H1 (cell line): Measurements from ENCODE around the gene GRIN2C. TPM values are rescaled to one million over a fixed set of nuclear protein-coding genes. Genes with fewer than 3 reads are reported as not detected.
A peak's percentile ranks its signal among the peaks of the same experiment; 100 is the strongest.

Source experiments
- CTCF ChIA-PET: fragments of 300-600 bp; sonication (Branson Sonifier 250); formaldehyde crosslinking; loops from one replicate; lab custom pipeline; 2021; ENCODE audit not compliant: partially characterized antibody; lab: Charles Lee
- POLR2A ChIA-PET: fragments of 300-600 bp; sonication (Branson Sonifier 250); formaldehyde crosslinking; loops from one replicate; lab custom pipeline; 2021; ENCODE audit warnings: inconsistent platforms; ENCODE audit not compliant: partially characterized antibody; lab: Charles Lee
- DNase-seq, 2 experiments: peaks; one replicate each; pipeline versions ENCODE4 v3.0.0 to v3.0.0-alpha.2; 2010 to 2022; ENCODE audit warnings: low spot score in 2 of 2, low read depth in 1 of 2, mixed read lengths in 1 of 2
- FAIRE-seq: peaks from 2 replicates; lab custom pipeline; 2011; peaks lifted over from hg19 to GRCh38; lab: Jason Lieb, UNC
- H2AFZ ChIP-seq: 2 replicates; pipeline ENCODE4 v1.8.1; 2012; ENCODE audit warnings: low read length, inconsistent platforms
- H2AK5ac ChIP-seq: 2 replicates; pipeline ENCODE4 v1.6.1; 2013; ENCODE audit warnings: low read depth, low read length
- H2BK120ac ChIP-seq: replicated peaks from 2 replicates; pipeline ENCODE3; 2013; ENCODE audit warnings: low read depth, low read length, inconsistent platforms
- H2BK12ac ChIP-seq: 2 replicates; pipeline ENCODE4 v1.6.1; 2013; ENCODE audit warnings: low read depth, low read length
- H2BK15ac ChIP-seq: 2 replicates; pipeline ENCODE4 v1.6.1; 2013; ENCODE audit warnings: low read length
- H2BK20ac ChIP-seq: 2 replicates; pipeline ENCODE4 v1.6.1; 2013; ENCODE audit warnings: low read length
- H2BK5ac ChIP-seq: 2 replicates; pipeline ENCODE4 v1.6.1; 2013; ENCODE audit warnings: low read depth, low read length
- H3K14ac ChIP-seq: 2 replicates; pipeline ENCODE4 v1.6.1; 2013; ENCODE audit warnings: inconsistent platforms; ENCODE audit not compliant: insufficient read length
- H3K18ac ChIP-seq: 2 replicates; pipeline ENCODE4 v1.6.1; 2013; ENCODE audit warnings: low read length; ENCODE audit errors: extremely low read depth
- H3K23ac ChIP-seq: 2 replicates; pipeline ENCODE4 v1.6.1; 2013; ENCODE audit warnings: inconsistent platforms; ENCODE audit not compliant: insufficient read length
- H3K23me2 ChIP-seq: 2 replicates; pipeline ENCODE4 v1.6.1; 2013; ENCODE audit warnings: low read depth, low read length
- H3K27ac ChIP-seq: 2 replicates; pipeline ENCODE4 v1.6.1; 2011; ENCODE audit warnings: low read depth, low read length, inconsistent platforms
- H3K27me3 ChIP-seq, 4 experiments: replicated peaks in 1 of 4; 1 replicate in 1 of 4; 2 replicates in 3 of 4; pipeline versions ENCODE4 v1.6.1 to v1.8.1; 2011 to 2013; ENCODE audit warnings: low read length in 3 of 4, mild to moderate bottlenecking in 3 of 4, inconsistent platforms in 2 of 4, mixed read lengths in 2 of 4, moderate library complexity in 1 of 4; ENCODE audit not compliant: control insufficient read depth in 3 of 4, insufficient read depth in 3 of 4; ENCODE audit errors: extremely low read depth in 1 of 4
- H3K36me3 ChIP-seq, 4 experiments: 2 replicates each; pipeline versions ENCODE4 v1.6.1 to v1.8.1; 2011 to 2013; ENCODE audit warnings: mild to moderate bottlenecking in 4 of 4, low read length in 3 of 4, moderate library complexity in 2 of 4, control low read depth in 1 of 4, inconsistent platforms in 1 of 4; ENCODE audit not compliant: insufficient read depth in 4 of 4, control insufficient read depth in 2 of 4
- H3K4ac ChIP-seq: replicated peaks from 2 replicates; pipeline ENCODE3; 2013; ENCODE audit warnings: low read length, low read depth, mixed read lengths, inconsistent platforms; ENCODE audit not compliant: insufficient read length
- H3K4me1 ChIP-seq, 4 experiments: replicated peaks in 1 of 4; 1 replicate in 1 of 4; 2 replicates in 3 of 4; pipeline versions ENCODE4 v1.6.1 to v1.8.1; 2011 to 2013; ENCODE audit warnings: low read length in 3 of 4, inconsistent platforms in 2 of 4, mixed read lengths in 1 of 4; ENCODE audit not compliant: insufficient read depth in 4 of 4, control insufficient read depth in 3 of 4
- H3K4me2 ChIP-seq, 2 experiments: 2 replicates each; pipeline versions ENCODE4 v1.6.1 to v1.8.1; 2011 to 2013; ENCODE audit warnings: low read depth in 2 of 2, low read length in 2 of 2, control low read depth in 1 of 2, inconsistent platforms in 1 of 2, mild to moderate bottlenecking in 1 of 2; ENCODE audit not compliant: insufficient read depth in 1 of 2
- H3K4me3 ChIP-seq, 4 experiments: fragments of 200-600, 300-600 bp in 1 of 4; sonication (generic), shearing (Covaris generic), sonication (Bioruptor Twin) in 1 of 4; 2 replicates each; pipeline versions ENCODE4 v1.5.1 to v1.8.1; 2011 to 2016; ENCODE audit warnings: low read length in 4 of 4, low read depth in 3 of 4, control low read depth in 2 of 4, inconsistent platforms in 2 of 4, mild to moderate bottlenecking in 2 of 4, mixed read lengths in 1 of 4, moderate library complexity in 1 of 4; ENCODE audit not compliant: insufficient read depth in 2 of 4; ENCODE audit errors: extremely low read depth in 1 of 4
- H3K56ac ChIP-seq: replicated peaks from 2 replicates; pipeline ENCODE3; 2013; ENCODE audit warnings: low read depth, mild to moderate bottlenecking, mixed read lengths, low read length, inconsistent platforms; ENCODE audit not compliant: insufficient read length
- H3K79me1 ChIP-seq: 2 replicates; pipeline ENCODE4 v1.6.1; 2013; ENCODE audit warnings: low read depth, low read length, control low read depth
- H3K79me2 ChIP-seq, 2 experiments: 2 replicates each; pipeline versions ENCODE4 v1.6.1 to v1.8.1; 2012 to 2013; ENCODE audit warnings: low read length in 2 of 2, mild to moderate bottlenecking in 2 of 2, inconsistent platforms in 1 of 2; ENCODE audit not compliant: insufficient read depth in 2 of 2, control insufficient read depth in 1 of 2
- H3K9ac ChIP-seq, 4 experiments: replicated peaks in 1 of 4; 1 replicate in 1 of 4; 2 replicates in 3 of 4; pipeline versions ENCODE4 v1.6.1 to v1.8.1; 2011 to 2013; ENCODE audit warnings: low read depth in 3 of 4, low read length in 3 of 4, control low read depth in 2 of 4, mild to moderate bottlenecking in 2 of 4, moderate library complexity in 2 of 4, inconsistent platforms in 1 of 4; ENCODE audit errors: extremely low read depth in 1 of 4
- H3K9me3 ChIP-seq, 2 experiments: 2 replicates each; pipeline versions ENCODE4 v1.6.1 to v1.8.1; 2012 to 2013; ENCODE audit warnings: mild to moderate bottlenecking in 2 of 2, moderate library complexity in 2 of 2, control low read depth in 1 of 2, inconsistent platforms in 1 of 2, low read depth in 1 of 2, low read length in 1 of 2, mixed read lengths in 1 of 2; ENCODE audit not compliant: insufficient read depth in 2 of 2
- H4K20me1 ChIP-seq, 2 experiments: replicated peaks in 1 of 2; 2 replicates each; pipeline versions ENCODE3 to v1.8.1; 2011 to 2013; ENCODE audit warnings: inconsistent platforms in 2 of 2, low read length in 2 of 2, mild to moderate bottlenecking in 1 of 2; ENCODE audit not compliant: insufficient read depth in 2 of 2, control insufficient read depth in 1 of 2
- H4K5ac ChIP-seq: 2 replicates; pipeline ENCODE4 v1.6.1; 2013; ENCODE audit warnings: low read length, low read depth, mixed read lengths, inconsistent platforms; ENCODE audit not compliant: insufficient read length
- H4K8ac ChIP-seq: 2 replicates; pipeline ENCODE4 v1.8.0; 2013; ENCODE audit warnings: mild to moderate bottlenecking, moderate library complexity, low read length, inconsistent platforms; ENCODE audit not compliant: insufficient read depth; ENCODE audit errors: extremely low read depth
- H4K91ac ChIP-seq: replicated peaks from 2 replicates; pipeline ENCODE3; 2013; ENCODE audit warnings: low read length, mixed read lengths, inconsistent platforms; ENCODE audit not compliant: insufficient read length
- BCL11A ChIP-seq, 2 experiments: IDR thresholded peaks; one replicate each; pipeline ENCODE4 v1.6.1; 2011; ENCODE audit warnings: low read depth in 2 of 2, low read length in 2 of 2, mild to moderate bottlenecking in 2 of 2
- SIX5 ChIP-seq: IDR thresholded peaks from 2 replicates; pipeline ENCODE4 v1.6.1; 2011; ENCODE audit warnings: mild to moderate bottlenecking, low read depth, low read length
- WGBS, 2 experiments: shearing (Covaris generic) in 1 of 2; methylation state at CpG; one replicate each; pipeline versions ENCODE4 v1.1.6 to v1.1.7; 2013 to 2015; ENCODE audit warnings: low lambda C conversion rate in 2 of 2, mixed read lengths in 2 of 2, inconsistent platforms in 1 of 2, low coverage in 1 of 2, missing lambda C conversion rate in 1 of 2; ENCODE audit not compliant: insufficient replicate concordance in 2 of 2, insufficient coverage in 1 of 2, insufficient read length in 1 of 2; ENCODE audit errors: extremely low coverage in 1 of 2, missing lambda C conversion rate in 1 of 2; 5-methylcytosine and 5-hydroxymethylcytosine counted together
- polyA plus RNA-seq, 7 experiments: library from polyadenylated mRNA; depleted of rRNA in 3 of 7; stranded (reverse) in 5 of 7; unstranded in 2 of 7; fragments of >200 nt in 5 of 7; fragments of 200-250 nt in 2 of 7; gene quantifications; 1 replicate in 5 of 7; 2 replicates in 1 of 7; 4 replicates in 1 of 7; pipeline versions ENCODE4 v1.2.1 to v1.2.3, GENCODE V29; 2011 to 2013; ENCODE audit warnings: missing spikeins in 2 of 7, mixed read lengths in 2 of 7
- total RNA-seq: library from RNA; stranded (reverse); fragmentation: NEBNext Ultra II Directional; extraction: Animal tissue kit (Norgen Biotek cat#: 25700); gene quantifications from 2 replicates; pipeline ENCODE4 v1.2.1, GENCODE V29; 2021

The GRIN2C gene
- total and polyA plus RNA-seq, 2 of the 8 experiments (the other 6 are each of a cell fraction or from before 2014, with no cell fraction given), result 0.06 to 0.07 TPM

DNA sequence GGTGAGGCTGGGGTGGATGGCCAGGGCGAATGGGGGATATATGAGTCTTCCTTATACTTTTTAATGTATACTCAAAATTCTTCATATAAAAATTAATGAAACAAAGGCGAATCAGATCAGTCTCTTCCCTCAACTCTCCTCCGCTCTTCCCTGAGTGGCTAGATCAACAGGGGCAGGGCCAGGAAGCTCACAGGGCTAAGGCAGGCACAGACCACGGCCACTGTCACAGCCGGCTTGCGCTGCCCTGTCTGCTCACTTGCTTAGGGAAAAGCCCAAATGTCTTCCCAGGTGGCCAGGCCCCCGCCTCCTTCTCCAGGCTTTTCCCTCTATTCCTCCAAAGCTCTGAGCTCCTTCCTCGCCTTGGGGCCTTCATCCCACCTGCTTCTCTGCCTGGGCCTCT is 6.0 kb downstream of the GRIN2C start:
- Histone ChIP-seq H2BK12ac (peak overlapping the region; percentile 60; the same call in 1 of the 2 replicates), H3K23ac (no peak overlapping the region), H2AK5ac (no peak overlapping the region), H3K4ac (no peak overlapping the region), H3K27me3 (peaks cover 31 to 92% (median 79%) of the 10 kb centered on the region in 4 experiments), H3K4me3 (no peak overlapping the region), H3K4me2 (no peak overlapping the region; a peak in 1 of 4 replicates), H3K9me3 (no peaks in the 10 kb centered on the region; a peak in 1 of 4 replicates), H2AFZ (no peak overlapping the region), H4K5ac (no peak overlapping the region), H4K91ac (no peak overlapping the region), H4K20me1 (peaks cover 5 to 9% of the 10 kb centered on the region in 2 experiments), H4K8ac (no peak overlapping the region), H3K36me3 (no peaks in the 10 kb centered on the region), H3K79me1 (no peaks in the 10 kb centered on the region), H3K9ac (no peak overlapping the region), H2BK15ac (0 out of 2 replicates have a peak overlapping the region, but pooled peaks have one; percentile 92), H3K18ac (no peak overlapping the region), H3K14ac (no peak overlapping the region), H3K4me1 (peaks cover 0 to 7% (median 3%) of the 10 kb centered on the region in 4 experiments; a peak in 5 of 7 replicates), H3K27ac (no peak overlapping the region), H3K23me2 (peaks cover 4% of the 10 kb centered on the region; the same call in 1 of the 2 replicates), H2BK20ac (no peak overlapping the region), H2BK120ac (no peak overlapping the region), H3K79me2 (no peaks in the 10 kb centered on the region), H2BK5ac (no peak overlapping the region), H3K56ac (no peak overlapping the region)
- WGBS, 2 experiments, result 81% methylated on average over 8 of the region's 8 CpGs; no CpG with 5 or more reads in 1 of the 2 experiments
- FAIRE-seq, result no peak
- TF ChIP-seq SIX5 (no peak), BCL11A (IDR thresholded peaks at IDR 0.05; ENCODE audit: low read depth in 2 of 2, low read length in 2 of 2) (no peak)
- DNase-seq, result no peak
- ChIA-PET POLR2A (interaction anchor here (2.0 kb wide), 1 partner anchor 8 kb away, joined by 14 read pairs; no protein-coding TSS in a partner anchor), CTCF (interaction anchor here (2.0 to 99.6 kb wide), 4 partner anchors 10 to 116 kb away, joined by 7 to 2981 read pairs (median 1495); partner anchors contain the start of genes FDXR, GRIN2C, NAT9 and RAB37)
